GM04503 (cell line): ENCODE results near the gene TOMT.
"Not testable (repeated sequence)": the region's sequence is repeated elsewhere in the genome, so short reads cannot be mapped to it uniquely, and the experiment has no call there.

Experiments used
- DNase-seq: peaks from one replicate; pipeline ENCODE4 v3.0.0-alpha.2; 2012; ENCODE audit warnings: low read depth

TOMT gene

GRCh38 chr11:72127923-72128322 lies 22.2 kb downstream of the TOMT start:
- no peak for DNase-seq

DNA sequence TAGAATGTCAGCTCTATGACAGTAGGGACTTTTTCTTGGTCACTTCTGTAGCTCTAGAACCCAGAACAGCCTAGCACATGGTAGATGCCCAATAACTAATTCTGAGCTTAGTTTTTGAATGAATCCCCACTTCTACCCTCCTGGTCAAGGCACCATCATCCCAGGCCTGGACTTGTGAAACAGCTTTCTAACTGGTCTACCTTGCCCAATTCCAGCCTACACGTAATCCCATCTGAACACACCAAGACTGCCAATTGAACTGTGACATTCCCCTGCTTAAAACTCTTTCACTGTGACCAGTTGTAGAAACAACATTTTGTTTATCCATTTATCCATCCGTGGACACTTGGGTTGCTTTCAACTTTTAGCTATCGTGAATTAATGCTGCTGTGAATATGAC lies 23.7 kb downstream of the TOMT start:
- DNase-seq, result no peak

- DNase-seq, result no peak
Observed at GRCh38 chr11:72132646-72133045, 26.9 kb downstream of the TOMT start.

GRCh38 chr11:72135473-72135872 lies 29.7 kb downstream of the TOMT start, which contains the start of gene FOLR3:
Gene FOLR3 (plus strand): TSS chr11:72135725. CDS start chr11:72135953, 228 bp downstream.
- DNase-seq, result not testable (repeated sequence)

DNA sequence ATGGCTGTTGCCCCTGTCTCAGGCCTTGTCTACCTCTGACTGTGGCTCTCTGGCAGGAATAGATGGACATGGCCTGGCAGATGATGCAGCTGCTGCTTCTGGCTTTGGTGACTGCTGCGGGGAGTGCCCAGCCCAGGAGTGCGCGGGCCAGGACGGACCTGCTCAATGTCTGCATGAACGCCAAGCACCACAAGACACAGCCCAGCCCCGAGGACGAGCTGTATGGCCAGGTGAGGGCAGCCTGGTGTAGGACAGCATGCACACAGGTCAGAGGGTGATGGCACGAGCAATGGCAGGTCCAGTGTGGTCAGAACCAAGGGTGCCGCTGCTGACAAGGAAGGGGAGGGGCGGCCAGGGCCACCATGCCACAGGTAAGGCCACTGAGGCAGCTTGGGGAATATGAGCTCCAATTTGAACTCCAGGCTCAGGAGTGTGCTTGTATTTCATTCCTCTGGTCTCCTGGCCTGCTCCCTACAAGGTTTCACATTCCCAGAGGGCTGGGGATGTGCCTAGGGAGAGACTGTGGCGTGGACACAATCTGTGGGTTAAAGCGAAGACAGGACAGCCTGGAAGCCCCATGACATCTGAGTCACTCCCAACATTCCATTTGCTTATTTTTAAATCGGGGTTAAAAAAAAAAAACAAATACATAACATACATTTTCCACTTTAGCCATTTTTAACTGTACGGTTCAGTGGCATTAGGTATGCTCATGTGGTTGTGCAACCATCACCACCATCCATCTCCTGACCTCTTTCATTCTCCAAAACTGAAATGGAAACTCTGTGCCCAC lies 30.4 kb downstream of the TOMT start:
- no peak for DNase-seq

DNA sequence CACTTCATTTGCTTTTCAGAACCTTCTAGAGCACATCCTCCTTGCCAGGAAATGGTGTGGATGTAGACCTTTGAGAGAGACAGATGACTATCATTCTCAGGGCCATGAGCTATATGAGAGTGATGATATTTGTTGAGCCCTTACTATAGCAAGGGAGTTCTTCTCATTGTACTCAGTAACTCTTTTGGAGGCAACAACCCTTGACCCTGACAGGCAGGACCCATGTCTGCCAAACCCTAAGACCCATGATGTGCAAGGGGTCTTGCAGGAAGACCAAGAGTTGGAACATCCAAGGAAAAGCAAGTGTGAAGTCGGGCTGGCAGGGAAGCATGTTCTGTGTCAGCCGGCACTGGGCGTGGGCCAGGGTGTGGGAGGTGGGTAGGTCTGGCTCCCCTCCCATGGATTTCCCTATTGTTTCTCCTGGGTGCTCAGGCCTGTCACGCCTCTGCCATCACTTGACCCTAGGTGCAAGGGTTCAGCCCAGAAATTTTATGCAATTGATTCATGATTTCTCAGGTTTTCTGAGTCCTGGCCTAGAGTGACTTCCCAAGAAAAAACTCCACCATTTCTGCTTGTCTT lies 31.0 kb downstream of the TOMT start:
- DNase-seq, result no peak

GRCh38 chr11:72138821-72139390 lies 33.2 kb downstream of the TOMT start:
- no peak for DNase-seq

- no peak for DNase-seq
Observed at GRCh38 chr11:72139500-72139899, 33.8 kb downstream of the TOMT start.

DNA sequence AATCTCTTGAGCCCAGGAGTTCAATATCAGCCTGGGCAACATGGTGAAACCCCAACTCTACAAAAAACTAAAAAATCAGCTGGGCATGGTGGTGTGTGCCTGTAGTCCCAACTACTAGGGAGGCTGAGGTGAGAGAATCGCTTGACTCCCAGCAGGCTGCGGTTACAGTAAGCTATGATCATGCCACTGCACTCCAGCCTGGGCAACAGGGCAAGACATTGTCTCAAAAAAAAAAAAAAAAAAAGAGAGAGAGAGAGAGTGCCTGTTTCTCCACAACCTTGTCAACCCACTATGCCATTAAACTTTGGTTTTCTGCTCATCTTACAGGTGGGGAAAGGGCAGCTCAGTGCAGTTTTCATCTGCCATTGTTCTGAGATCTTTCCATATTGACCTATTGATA lies 34.9 kb downstream of the TOMT start:
- no peak for DNase-seq

DNA sequence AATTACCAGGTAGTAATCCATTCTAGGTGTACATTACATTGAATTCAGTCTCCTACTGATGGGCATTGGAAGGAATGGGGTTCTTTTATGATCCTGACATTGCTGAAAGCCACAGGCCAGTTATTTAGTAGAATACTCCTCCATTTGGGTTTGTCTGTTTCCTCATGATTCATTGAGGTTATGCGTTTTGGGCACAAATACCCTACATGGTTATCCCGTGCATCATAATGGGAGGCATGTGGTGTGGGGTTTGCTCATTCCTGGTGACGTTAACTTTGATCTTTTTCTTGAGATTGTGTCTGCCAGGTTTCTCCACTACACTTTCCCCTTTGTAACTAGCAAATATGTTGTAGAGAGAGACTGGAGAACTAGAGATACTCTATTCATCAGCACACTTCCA lies 35.3 kb downstream of the TOMT start:
- peak; percentile 92 for DNase-seq

- DNase-seq, result not testable (repeated sequence)
Observed at GRCh38 chr11:72142086-72142485, 36.4 kb downstream of the TOMT start.

DNA sequence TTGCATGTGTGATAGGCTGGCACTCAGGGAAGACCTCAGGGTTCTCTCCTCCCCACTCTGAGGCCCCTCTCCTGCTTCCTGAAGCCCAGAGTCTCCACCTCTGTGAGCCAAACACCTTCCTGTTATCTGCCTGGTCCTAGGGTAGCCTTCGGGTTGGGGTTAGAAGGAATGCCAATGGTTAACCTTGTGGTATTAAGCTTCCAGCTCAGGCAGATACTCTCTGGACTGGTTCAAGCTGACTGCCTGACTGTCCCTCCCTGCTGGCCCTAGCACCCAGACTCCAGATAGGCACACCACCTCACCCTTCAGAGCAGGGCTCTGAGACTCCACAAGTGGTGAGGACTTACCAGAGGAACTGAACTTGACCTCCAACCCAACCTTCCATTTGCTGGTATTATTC lies 36.8 kb downstream of the TOMT start:
- not testable (repeated sequence) for DNase-seq

DNA sequence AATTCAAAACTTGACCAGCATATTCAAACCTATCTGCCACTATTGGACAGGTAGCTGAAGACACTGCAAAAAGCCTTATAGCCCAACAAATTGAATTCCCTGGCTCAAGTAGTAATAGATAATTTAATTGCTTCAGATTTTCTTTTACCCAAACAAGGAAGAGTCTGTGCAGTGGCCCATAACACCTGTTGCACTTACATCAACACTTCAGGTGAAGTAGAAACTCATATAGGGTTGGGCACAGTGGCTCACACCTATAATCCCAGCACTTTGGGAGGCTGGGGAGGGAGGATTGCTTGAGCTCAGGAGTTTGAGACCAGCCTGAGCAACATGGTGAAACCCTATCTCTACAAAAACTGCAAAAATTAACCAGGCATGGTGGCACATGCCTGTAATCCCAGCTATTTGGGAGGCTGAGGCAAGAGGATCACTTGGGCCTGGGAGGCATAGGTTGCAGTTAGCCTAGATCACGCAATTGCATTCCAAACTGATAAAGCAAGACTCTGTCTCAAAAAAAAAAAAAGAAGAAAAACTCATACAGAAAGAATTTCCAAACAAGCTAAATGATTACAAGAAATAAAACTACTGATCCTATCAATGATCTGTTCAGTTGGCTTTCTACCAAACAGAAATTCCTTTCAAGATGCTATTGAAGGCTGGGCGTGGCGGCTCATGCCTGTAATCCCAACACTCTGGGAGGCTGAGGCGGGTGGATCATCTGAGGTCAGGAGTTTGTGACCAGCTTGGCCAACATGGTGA lies 39.3 kb downstream of the TOMT start:
- DNase-seq, result peak; percentile 93

GRCh38 chr11:72146625-72147024 lies 40.9 kb downstream of the TOMT start:
- no peak for DNase-seq

DNA sequence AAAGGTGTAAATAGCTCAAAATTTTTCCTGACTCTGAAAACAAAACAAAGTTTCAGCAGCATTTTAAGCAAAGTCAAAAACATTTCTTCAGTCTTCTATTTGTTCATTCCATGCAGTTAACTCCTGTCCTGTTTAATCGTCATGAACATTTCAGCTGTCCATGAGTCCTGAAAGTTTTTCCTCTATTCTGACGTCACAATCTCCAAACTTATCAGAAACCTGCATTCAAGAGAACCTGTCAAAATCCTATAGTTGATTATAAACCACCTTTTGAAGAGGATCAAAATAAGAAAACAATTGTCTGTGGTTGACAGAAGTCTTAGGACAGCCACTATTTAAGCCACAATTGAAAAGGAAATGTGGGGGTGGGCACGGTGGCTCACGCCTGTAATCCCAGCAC lies 45.2 kb downstream of the TOMT start:
- DNase-seq, result no peak

DNA sequence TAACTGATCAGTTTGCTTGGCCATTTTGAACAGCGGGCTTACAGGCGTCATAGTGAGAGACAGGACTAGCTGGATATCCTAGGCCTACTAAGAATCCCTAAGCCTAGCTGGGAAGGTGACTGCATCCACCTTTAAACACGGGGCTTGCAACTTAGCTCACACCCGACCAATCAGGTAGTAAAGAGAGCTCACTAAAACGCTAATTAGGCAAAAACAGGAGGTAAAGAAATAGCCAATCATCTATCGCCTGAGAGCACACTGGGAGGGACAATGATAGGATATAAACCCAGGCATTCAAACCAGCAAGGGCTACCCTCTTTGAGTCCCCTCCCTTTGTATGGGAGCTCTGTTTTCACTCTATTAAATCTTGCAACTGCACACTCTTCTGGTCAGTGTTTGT lies 48.1 kb downstream of the TOMT start:
- DNase-seq, result not testable (repeated sequence)

- no peak for DNase-seq
Observed at GRCh38 chr11:72154816-72155215, 49.1 kb downstream of the TOMT start.

DNA sequence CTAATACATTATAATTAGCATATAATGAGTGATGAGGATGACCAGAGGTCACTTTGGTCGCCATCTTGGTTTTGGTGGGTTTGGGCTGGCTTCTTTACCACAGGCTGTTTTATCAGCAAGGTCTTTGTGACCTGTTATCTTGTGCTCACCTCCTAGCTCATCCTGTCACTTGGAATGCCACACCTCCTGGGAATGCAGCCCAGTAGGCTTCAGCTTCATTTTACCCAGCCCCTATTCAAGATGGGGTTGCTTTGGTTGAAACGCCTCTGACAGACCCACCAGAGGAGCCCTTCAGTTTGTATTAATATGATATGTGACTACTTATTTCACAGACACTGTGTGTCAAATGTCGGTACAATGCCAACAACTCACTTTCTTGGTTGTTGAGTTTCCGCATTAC lies 50.0 kb downstream of the TOMT start:
- DNase-seq, result no peak

GRCh38 chr11:72157131-72157530 lies 51.4 kb downstream of the TOMT start:
- DNase-seq, result no peak
